Activated T-helper 1 cell treated with anti-CD3 and anti-CD28 coated beads, Interleukin-12 subunit alpha, Interleukin-12 subunit beta, Interleukin-2, Interleukin-4 antibody, amounts not matched to agents 30 ng/mL and 10 ng/mL and 1 ng/mL, durations not matched to agents 14 hours and 24 hours and 36 hours (primary cell): ENCODE measurements around the gene TSC22D4. TPM values are rescaled to one million over a fixed set of nuclear protein-coding genes. Genes with fewer than 3 reads are reported as not detected.
"Not testable (repeated sequence)": the region's sequence is repeated elsewhere in the genome, so short reads cannot be mapped to it uniquely, and the experiment has no call there.

Experiments used
- DNase-seq: peaks from one replicate; pipeline ENCODE4 v3.0.0; 2021; ENCODE audit warnings: low spot score
- H3K27ac Mint-ChIP-seq: one replicate; pipeline ENCODE4 v1.8.0; 2021; ENCODE audit warnings: mild to moderate bottlenecking, mixed read lengths
- H3K27me3 Mint-ChIP-seq: one replicate; pipeline ENCODE4 v1.8.0; 2022; ENCODE audit warnings: mild to moderate bottlenecking, moderate library complexity, mixed read lengths; ENCODE audit not compliant: insufficient read depth
- H3K36me3 Mint-ChIP-seq: one replicate; pipeline ENCODE4 v1.8.0; 2021; ENCODE audit warnings: low read depth, mixed read lengths
- H3K4me1 Mint-ChIP-seq: one replicate; pipeline ENCODE4 v1.8.0; 2021; ENCODE audit warnings: low read depth, mixed read lengths
- H3K4me3 Mint-ChIP-seq: one replicate; pipeline ENCODE4 v1.8.0; 2021; ENCODE audit warnings: mild to moderate bottlenecking, moderate library complexity, mixed read lengths
- H3K9me3 Mint-ChIP-seq: one replicate; pipeline ENCODE4 v1.8.0; 2021; ENCODE audit warnings: mixed read lengths
- intact Hi-C: fragments of 100-400 bp; cut with micrococcal nuclease; formaldehyde crosslinking; loops from one replicate; pipeline ENCODE4 v1.15.1; 2024
- total RNA-seq: library from RNA; stranded (reverse); gene quantifications from 2 replicates; pipeline ENCODE4 v1.2.3, GENCODE V29; 2022

Gene TSC22D4
- total RNA-seq, 1 donor from 2014 or later, result 134 TPM

DNA sequence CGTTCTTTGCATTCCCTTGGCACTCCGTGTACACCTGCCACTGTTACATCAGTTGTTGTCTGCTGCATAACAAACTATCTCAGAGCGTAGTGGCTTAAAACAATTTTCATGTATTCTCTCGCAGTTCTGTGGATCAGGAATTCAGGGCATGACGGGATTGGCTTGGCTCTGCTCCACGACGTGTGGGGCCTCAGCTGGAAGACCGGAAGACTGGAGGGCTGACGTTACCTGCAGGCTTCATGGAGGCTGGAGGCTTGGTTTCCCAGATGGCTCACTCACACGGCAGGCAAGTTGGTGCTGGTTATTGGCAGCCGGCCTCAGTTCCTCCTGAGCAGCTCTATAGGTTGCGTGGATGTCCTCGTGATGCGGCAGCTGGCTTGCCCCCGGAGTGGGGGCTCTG lies 30.2 kb upstream of the TSC22D4 start:
- Mint-ChIP-seq H3K27me3 (peaks cover 6% of the 10 kb centered on the region), H3K27ac (no peak overlapping the region), H3K36me3 (no peaks in the 10 kb centered on the region), H3K4me3 (no peak overlapping the region), H3K9me3 (no peaks in the 10 kb centered on the region), H3K4me1 (no peaks in the 10 kb centered on the region)
- intact Hi-C loops, result no loop called here
- DNase-seq, result no peak

DNA sequence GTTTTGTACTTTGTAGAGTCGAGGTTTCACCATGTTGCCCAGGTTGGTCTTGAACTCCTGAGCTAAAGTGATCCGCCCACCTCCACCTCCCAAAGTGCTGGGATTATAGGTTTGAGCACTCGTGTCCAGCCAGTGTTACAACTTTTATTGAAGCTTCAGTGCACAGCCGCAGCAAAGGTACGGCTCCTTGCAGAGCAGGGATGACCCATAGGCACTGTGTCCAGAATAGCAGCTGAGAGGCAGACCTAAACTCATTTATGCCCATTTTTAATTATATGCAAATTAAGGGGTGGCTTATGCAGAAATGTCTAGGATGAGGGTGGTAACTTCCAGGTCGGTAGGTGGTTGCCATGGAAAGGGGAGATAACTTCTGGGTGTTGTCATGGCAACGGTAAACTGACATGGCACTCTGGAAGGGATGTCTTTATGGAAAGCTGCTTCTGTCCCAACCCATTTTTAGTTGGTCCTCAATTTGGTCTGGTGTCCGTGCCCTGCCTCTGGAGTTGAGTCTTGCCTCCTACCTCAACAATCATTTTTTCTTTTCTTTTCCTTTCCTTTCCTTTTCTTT lies 27.4 kb upstream of the TSC22D4 start:
- H3K27me3 Mint-ChIP-seq, result peaks cover 6% of the 10 kb centered on the region
- intact Hi-C loops, result no loop called here
- no peak for DNase-seq
- H3K36me3 Mint-ChIP-seq, result no peaks in the 10 kb centered on the region
- no peak overlapping the region for H3K4me3 Mint-ChIP-seq
- no peaks in the 10 kb centered on the region for H3K9me3 Mint-ChIP-seq
- H3K4me1 Mint-ChIP-seq, result no peaks in the 10 kb centered on the region
- no peak overlapping the region for H3K27ac Mint-ChIP-seq

DNA sequence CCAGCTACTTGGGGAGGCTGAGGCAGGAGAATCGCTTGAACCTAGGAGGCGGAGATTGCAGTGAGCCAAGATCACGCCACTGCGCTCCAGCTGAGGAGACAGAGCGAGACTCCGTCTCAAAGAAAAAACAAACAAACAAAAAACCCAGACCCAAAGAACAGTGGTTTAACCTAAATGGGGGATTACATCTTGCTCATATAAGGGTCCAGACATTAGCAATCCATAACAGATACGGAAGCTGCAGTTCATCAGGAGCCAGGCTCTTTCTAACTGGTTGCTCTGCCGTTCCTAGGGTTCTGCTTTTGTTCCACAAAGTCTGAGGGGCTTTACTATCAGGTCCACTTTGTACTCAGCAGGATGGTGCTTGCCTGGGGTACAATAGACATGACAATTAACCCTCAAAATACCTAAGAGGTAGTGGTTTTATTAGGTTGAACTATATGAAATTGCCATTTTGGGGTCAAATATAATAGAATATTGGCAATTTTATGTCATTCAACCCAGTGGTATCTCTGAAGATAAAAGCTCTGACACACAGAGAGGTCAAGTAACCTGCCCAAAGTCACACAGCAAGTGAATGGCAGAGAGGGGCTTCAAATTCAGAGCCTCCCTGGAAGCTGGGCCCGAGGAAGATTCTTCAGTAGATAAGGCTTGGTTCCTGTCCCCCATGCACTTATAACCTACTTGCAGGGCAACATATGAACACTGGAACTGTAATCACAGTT lies 26.0 kb upstream of the TSC22D4 start:
- Mint-ChIP-seq H3K4me1 (no peaks in the 10 kb centered on the region), H3K4me3 (no peak overlapping the region), H3K36me3 (no peaks in the 10 kb centered on the region), H3K27me3 (peaks cover 10% of the 10 kb centered on the region), H3K9me3 (no peaks in the 10 kb centered on the region), H3K27ac (no peak overlapping the region)
- DNase-seq, result no peak
- intact Hi-C loops, result no loop called here

DNA sequence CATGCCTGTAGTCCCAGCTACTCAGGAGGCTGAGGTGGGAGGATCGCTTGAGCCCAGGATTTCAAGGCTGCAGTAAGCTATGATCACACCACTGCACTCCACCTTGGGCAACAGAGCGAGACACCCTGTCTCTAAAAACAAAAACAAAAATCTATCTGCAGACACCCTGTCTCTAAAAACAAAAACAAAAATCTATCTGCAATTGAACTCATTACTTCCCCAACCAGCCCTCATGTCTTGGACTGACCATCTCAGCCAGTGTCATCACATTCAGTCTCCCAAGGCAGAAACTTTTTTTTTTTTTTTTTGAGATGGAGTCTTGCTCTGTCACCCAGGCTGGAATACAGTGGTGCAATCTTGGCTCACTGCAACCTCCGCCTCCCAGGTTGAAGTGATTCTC lies 25.0 kb upstream of the TSC22D4 start:
- DNase-seq, H3K27me3 Mint-ChIP-seq, H3K27ac Mint-ChIP-seq, H3K36me3 Mint-ChIP-seq, intact Hi-C loops, H3K4me3 Mint-ChIP-seq, H3K9me3 Mint-ChIP-seq, H3K4me1 Mint-ChIP-seq: not testable (repeated sequence)

DNA sequence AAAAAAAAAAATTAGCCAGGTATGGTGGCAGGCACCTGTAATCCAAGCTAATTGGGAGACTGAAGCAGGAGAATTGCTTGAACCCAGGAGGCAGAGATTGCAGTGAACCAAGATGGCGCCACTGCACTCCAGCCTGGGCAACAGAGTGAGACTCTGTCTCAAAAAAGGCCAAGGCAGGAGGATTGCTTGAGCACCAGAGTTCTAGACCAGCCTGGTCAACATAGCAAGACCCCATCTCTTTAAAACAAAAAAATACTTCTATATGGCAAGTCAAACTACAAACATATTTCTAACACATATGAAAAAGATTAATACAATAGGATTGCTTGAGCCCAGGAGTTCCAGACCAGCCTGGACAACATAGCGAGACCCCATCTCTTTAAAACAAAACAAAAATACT lies 21.7 kb upstream of the TSC22D4 start:
- DNase-seq, H3K4me1 Mint-ChIP-seq, intact Hi-C loops, H3K27me3 Mint-ChIP-seq, H3K4me3 Mint-ChIP-seq, H3K9me3 Mint-ChIP-seq, H3K36me3 Mint-ChIP-seq, H3K27ac Mint-ChIP-seq: not testable (repeated sequence)

DNA sequence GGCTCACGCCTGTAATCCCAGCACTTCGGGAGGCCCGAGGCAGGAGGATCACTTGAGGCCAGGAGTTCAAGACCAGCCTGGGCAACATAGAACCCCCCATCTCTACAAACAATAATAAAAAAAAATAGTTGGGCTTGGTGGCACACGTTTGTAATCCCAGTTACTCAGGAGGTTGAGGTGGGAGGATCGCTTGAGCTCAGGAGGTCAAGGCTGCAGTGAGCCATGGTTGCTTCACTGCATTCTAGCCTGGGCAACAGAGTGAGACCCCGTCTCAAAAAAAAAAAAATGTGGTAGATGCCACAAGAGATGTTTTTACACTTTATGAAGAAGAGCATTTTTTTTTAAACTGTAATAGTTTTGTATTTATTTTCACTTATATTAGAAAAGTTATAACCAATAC lies 17.5 kb upstream of the TSC22D4 start:
- no peak for DNase-seq
- peaks cover 8% of the 10 kb centered on the region for H3K4me1 Mint-ChIP-seq
- no peak overlapping the region for H3K27ac Mint-ChIP-seq
- H3K4me3 Mint-ChIP-seq, result no peak overlapping the region
- H3K9me3 Mint-ChIP-seq, result no peaks in the 10 kb centered on the region
- peaks cover 19% of the 10 kb centered on the region for H3K27me3 Mint-ChIP-seq
- intact Hi-C loops, result no loop called here
- no peaks in the 10 kb centered on the region for H3K36me3 Mint-ChIP-seq

DNA sequence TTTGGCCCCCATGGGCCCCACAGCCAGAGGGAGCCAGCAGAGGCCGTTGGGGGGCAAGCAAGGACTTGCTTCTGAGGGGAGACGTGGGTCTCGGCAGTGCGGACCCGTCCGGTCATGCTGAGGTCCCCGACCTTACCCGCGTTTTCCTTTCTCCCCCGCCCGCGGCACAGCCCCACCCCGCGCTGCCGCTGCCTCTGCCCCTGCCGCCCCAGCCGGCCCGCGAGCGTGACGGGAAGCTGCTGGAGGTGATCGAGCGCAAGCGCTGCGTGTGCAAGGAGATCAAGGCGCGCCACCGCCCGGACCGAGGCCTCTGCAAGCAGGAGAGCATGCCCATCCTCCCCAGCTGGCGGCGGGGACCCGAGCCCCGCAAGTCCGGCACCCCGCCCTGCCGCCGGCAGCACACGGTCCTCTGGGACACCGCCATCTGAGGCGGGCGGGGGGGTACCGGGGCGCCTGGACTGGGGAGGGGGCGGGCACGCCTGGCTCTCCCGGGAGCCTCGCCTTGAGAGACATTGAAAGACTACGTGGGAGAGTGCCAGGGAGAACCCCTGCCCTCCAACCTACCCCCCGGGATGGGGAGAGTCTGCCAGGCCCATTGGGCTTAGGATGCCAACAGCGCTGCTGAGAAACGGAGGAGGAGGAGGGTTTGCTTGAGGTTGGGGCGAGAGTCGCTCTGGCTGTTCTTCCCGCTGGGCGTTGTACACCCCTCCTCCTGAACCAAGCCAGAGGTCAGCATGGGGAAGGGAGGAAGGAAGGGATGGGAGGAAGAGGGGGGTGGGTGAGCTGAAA lies 14.7 kb upstream of the TSC22D4 start:
- Mint-ChIP-seq H3K36me3 (no peaks in the 10 kb centered on the region), H3K27ac (no peak overlapping the region), H3K4me3 (peak overlapping the region; percentile 61), H3K27me3 (peaks cover 18% of the 10 kb centered on the region), H3K4me1 (peaks cover 8% of the 10 kb centered on the region), H3K9me3 (no peaks in the 10 kb centered on the region)
- intact Hi-C loops, result loop anchor here (2.0 kb wide), 1 partner anchor 51 kb away; no protein-coding TSS in a partner anchor
- DNase-seq, result peak; percentile 41

DNA sequence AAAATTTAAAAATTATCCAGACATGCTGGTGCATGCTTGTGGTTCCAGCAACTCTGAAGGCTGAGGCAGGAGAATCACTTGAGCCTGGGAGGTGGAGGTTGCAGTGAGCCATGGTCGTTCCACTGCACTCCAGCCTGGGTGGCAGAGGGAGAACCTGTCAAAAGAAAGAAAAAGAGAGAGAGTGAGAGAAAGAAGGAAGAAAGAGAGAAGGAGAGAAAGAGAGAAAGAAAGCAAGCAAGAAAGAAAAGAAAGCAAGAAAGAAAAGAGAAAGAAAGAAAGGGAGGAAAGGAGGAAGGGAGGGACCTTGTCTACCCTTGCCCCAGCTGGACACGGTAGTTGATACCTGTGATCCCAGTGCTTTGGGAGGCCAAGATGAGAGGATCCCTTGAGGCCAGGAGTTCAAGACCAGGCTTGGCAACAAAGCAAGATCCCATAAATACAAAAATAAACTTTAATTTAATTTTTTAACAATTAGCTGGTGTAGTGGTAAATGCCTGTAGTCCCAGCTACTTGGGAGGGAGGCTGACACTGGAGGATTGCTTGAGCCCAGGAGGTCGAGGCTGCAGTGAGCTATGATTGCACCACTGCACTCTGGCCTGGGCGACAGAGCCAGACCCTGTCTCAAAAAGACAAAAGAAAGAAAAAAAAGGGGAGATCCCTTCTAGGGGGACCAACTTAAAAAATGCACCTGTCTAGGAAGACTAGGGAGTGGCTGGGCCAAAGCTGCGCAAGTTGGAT lies 13.9 kb upstream of the TSC22D4 start:
- H3K9me3 Mint-ChIP-seq, result no peaks in the 10 kb centered on the region
- H3K4me1 Mint-ChIP-seq, result peaks cover 8% of the 10 kb centered on the region
- peak overlapping the region; percentile 44 for H3K27ac Mint-ChIP-seq
- H3K4me3 Mint-ChIP-seq, result peak overlapping the region; percentile 67
- no peak for DNase-seq
- intact Hi-C loops, result loop anchor here (2.0 kb wide), 1 partner anchor 52 kb away; no protein-coding TSS in a partner anchor
- H3K27me3 Mint-ChIP-seq, result peaks cover 18% of the 10 kb centered on the region
- no peaks in the 10 kb centered on the region for H3K36me3 Mint-ChIP-seq

DNA sequence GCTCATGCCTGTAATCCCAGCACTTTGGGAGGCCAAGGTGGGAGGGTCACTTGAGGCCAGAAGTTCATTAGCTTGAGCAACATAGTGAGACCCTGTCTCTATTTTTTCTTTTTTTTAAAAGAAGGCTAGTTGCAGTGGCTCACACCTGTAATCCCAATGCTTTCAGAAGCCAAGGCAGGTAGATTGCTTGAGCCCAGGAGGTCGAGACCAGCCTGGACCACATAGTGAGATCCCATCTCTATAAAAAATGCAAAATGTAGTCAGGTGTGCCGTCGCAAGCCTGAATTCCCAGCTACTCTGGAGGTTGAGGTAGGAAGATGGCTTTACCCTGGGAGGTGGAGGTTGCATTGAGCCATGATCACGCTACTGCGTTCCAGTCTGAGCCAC lies 12.2 kb upstream of the TSC22D4 start:
- no peak overlapping the region for H3K4me3 Mint-ChIP-seq
- H3K27me3 Mint-ChIP-seq, result peaks cover 16% of the 10 kb centered on the region
- no peak overlapping the region for H3K27ac Mint-ChIP-seq
- no peak for DNase-seq
- H3K4me1 Mint-ChIP-seq, result peaks cover 8% of the 10 kb centered on the region
- no peaks in the 10 kb centered on the region for H3K36me3 Mint-ChIP-seq
- intact Hi-C loops, result no loop called here
- H3K9me3 Mint-ChIP-seq, result no peaks in the 10 kb centered on the region

DNA sequence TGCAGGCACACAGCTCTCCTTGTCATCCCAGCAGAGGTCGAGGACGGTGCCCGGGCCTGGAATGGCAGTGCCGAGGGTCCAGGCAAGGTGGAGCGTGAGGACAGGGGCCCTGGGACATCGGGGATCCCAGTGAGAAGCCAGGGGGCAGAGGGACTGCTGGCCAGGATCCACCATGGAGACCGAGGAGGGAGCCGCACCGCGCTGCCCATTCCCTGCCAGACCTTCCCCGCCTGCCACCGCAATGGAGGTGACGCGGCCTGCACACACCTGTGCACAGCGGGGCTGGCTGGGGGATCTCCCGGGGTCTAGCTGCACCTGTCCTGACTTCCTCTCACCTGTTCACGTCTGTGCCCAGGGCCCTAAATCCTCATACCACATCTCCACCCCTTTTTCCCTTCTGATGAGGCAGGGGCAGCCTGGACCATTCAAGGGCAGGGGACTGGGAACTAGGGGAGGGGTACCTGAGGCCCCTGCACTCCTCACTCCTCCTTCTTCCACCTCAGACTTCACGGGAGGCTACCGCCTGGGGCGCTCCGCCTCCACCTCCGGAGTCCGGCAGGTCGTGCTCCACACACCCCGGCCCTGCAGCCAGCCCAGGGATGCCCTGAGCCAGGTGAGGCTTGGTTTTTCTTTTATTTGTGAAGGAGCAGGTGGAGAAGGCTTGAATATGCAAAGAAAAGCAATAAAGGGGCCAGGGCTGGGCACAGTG lies 11.6 kb upstream of the TSC22D4 start:
- peaks cover 18% of the 10 kb centered on the region for H3K27me3 Mint-ChIP-seq

DNA sequence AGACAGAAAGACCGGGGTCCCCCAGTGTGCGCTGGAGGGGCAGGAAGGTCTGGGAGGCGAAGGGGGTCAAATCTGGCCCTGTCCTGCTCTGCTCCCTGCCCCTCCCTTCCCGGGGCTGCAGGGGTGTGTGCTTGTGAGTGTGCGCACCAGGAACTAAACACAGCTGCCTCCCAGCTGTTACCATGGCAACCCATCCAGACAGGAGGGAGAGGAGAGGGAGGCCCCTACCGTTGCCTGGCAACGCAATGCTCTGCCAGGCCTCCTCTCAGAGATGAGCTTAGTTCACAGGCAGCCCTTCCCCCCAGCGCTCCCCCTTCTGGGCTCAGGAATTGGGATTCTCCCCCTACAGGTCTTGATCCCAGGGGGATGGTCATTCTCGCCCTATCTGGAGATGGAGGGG lies 10.8 kb upstream of the TSC22D4 start:
- Mint-ChIP-seq H3K27me3 (peaks cover 16% of the 10 kb centered on the region), H3K4me1 (peaks cover 8% of the 10 kb centered on the region), H3K27ac (no peak overlapping the region), H3K9me3 (no peaks in the 10 kb centered on the region), H3K36me3 (no peaks in the 10 kb centered on the region), H3K4me3 (no peak overlapping the region)
- intact Hi-C loops, result no loop called here
- no peak for DNase-seq

More for the DNA sequence above, 11.6 kb upstream of the TSC22D4 start:
- DNase-seq, result no peak
- Mint-ChIP-seq H3K4me3 (no peak overlapping the region), H3K27ac (no peak overlapping the region), H3K36me3 (no peaks in the 10 kb centered on the region), H3K4me1 (peaks cover 8% of the 10 kb centered on the region), H3K9me3 (no peaks in the 10 kb centered on the region)
- intact Hi-C loops, result no loop called here

DNA sequence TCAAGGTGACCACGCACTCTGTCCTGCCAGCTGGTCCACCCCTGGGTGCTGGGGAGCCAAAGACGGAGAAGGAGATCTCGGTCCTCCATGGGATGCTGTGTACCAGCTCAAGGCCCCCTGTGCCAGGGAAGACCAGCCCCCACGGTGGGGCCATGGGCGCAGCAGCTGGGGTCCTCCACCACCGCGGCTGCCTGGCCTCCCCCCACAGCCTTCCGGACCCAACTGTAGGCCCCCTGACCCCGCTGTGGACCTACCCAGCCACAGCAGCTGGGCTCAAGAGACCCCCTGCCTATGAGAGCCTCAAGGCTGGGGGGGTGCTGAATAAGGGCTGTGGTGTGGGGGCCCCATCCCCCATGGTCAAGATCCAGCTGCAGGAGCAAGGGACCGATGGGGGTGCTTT lies 10.1 kb upstream of the TSC22D4 start:
- DNase-seq, result no peak
- Mint-ChIP-seq H3K4me3 (no peak overlapping the region), H3K27me3 (peaks cover 11% of the 10 kb centered on the region), H3K27ac (no peak overlapping the region), H3K9me3 (no peaks in the 10 kb centered on the region), H3K4me1 (peaks cover 8% of the 10 kb centered on the region), H3K36me3 (no peaks in the 10 kb centered on the region)
- intact Hi-C loops, result no loop called here
